HEK293 (cell line): ENCODE measurements around the gene OBSL1.
A peak's percentile ranks its signal among the peaks of the same experiment; 100 is the strongest.

Experiments
- BCL11A ChIP-seq: fragments of 450-650 bp; formaldehyde crosslinking; IDR thresholded peaks from 2 replicates; pipeline ENCODE4 v1.5.1; 2016; ENCODE audit warnings: low read depth, missing biosample characterization, missing genetic modification characterization
- MEIS1 ChIP-seq: sonication (generic); formaldehyde crosslinking; IDR thresholded peaks from 2 replicates; pipeline ENCODE4 v1.8.1; 2022; ENCODE audit warnings: missing genetic modification reagents, mild to moderate bottlenecking, borderline replicate concordance
- SP3 ChIP-seq: fragments of 450-650 bp; formaldehyde crosslinking; IDR thresholded peaks from 2 replicates; pipeline ENCODE4 v1.5.1; 2016; ENCODE audit warnings: missing biosample characterization, missing genetic modification characterization
- TCF7L2 ChIP-seq: IDR thresholded peaks from 2 replicates; pipeline ENCODE4 v1.6.1; 2011; ENCODE audit warnings: low read depth, mild to moderate bottlenecking, inconsistent platforms, low read length, moderate library complexity, borderline replicate concordance
- ZBTB8A ChIP-seq: fragments of 450-650 bp; formaldehyde crosslinking; IDR thresholded peaks from 2 replicates; pipeline ENCODE4 v1.5.1; 2016; ENCODE audit warnings: missing biosample characterization, missing genetic modification characterization
- ZNF155 ChIP-seq: fragments of 450-650 bp; formaldehyde crosslinking; IDR thresholded peaks from 2 replicates; pipeline ENCODE4 v1.5.1; 2016; ENCODE audit warnings: missing biosample characterization, missing genetic modification characterization
- ZNF211 ChIP-seq: fragments of 450-650 bp; formaldehyde crosslinking; IDR thresholded peaks from 2 replicates; pipeline ENCODE4 v1.5.1; 2016; ENCODE audit warnings: low read depth, missing biosample characterization, missing genetic modification characterization
- ZNF23 ChIP-seq: fragments of 450-650 bp; formaldehyde crosslinking; IDR thresholded peaks from 2 replicates; pipeline ENCODE4 v1.5.1; 2016; ENCODE audit warnings: missing biosample characterization, missing genetic modification characterization, borderline replicate concordance
- ZNF239 ChIP-seq: fragments of 450-650 bp; formaldehyde crosslinking; IDR thresholded peaks from 2 replicates; pipeline ENCODE4 v1.5.1; 2016; ENCODE audit warnings: missing biosample characterization, missing genetic modification characterization
- ZNF292 ChIP-seq: fragments of 450-650 bp; formaldehyde crosslinking; IDR thresholded peaks from 2 replicates; pipeline ENCODE4 v1.5.1; 2016; ENCODE audit warnings: low read depth, missing biosample characterization, missing genetic modification characterization, borderline replicate concordance
- ZNF335 ChIP-seq: fragments of 450-650 bp; formaldehyde crosslinking; conservative IDR thresholded peaks from 2 replicates; pipeline ENCODE4 v1.5.1; 2016; ENCODE audit warnings: missing biosample characterization, missing genetic modification characterization
- ZNF473 ChIP-seq: fragments of 450-650 bp; formaldehyde crosslinking; IDR thresholded peaks from 2 replicates; pipeline ENCODE4 v1.5.1; 2017; ENCODE audit warnings: missing biosample characterization, missing genetic modification characterization
- ZNF510 ChIP-seq: fragments of 450-650 bp; formaldehyde crosslinking; IDR thresholded peaks from 2 replicates; pipeline ENCODE4 v1.5.1; 2018; ENCODE audit warnings: mild to moderate bottlenecking, missing genetic modification characterization, missing biosample characterization; ENCODE audit not compliant: insufficient replicate concordance
- ZNF514 ChIP-seq: fragments of 450-650 bp; formaldehyde crosslinking; IDR thresholded peaks from 2 replicates; pipeline ENCODE4 v1.5.1; 2016; ENCODE audit warnings: missing biosample characterization, missing genetic modification characterization
- ZNF521 ChIP-seq: fragments of 450-650 bp; formaldehyde crosslinking; IDR thresholded peaks from 2 replicates; pipeline ENCODE4 v1.5.1; 2017; ENCODE audit warnings: missing biosample characterization, mild to moderate bottlenecking, missing genetic modification characterization
- ZNF747 ChIP-seq: fragments of 450-650 bp; formaldehyde crosslinking; IDR thresholded peaks from 2 replicates; pipeline ENCODE4 v1.5.1; 2016; ENCODE audit warnings: missing biosample characterization, missing genetic modification characterization
- ZSCAN16 ChIP-seq: fragments of 450-650 bp; formaldehyde crosslinking; IDR thresholded peaks from 2 replicates; pipeline ENCODE4 v1.5.1; 2016; ENCODE audit warnings: missing biosample characterization, missing genetic modification characterization
- ZXDB ChIP-seq: fragments of 450-650 bp; formaldehyde crosslinking; IDR thresholded peaks from 2 replicates; pipeline ENCODE4 v1.5.1; 2016; ENCODE audit warnings: missing biosample characterization, missing genetic modification characterization
- TF ChIP-seq, protein P1 (sequence below): fragments of 450-650 bp; formaldehyde crosslinking; optimal IDR thresholded peaks from 2 replicates; pipeline ENCODE3; 2016; ENCODE audit warnings: missing biosample characterization, mild to moderate bottlenecking, missing genetic modification characterization
- TF ChIP-seq, protein P2 (sequence below): fragments of 450-650 bp; formaldehyde crosslinking; IDR thresholded peaks from 2 replicates; pipeline ENCODE4 v1.5.1; 2016; ENCODE audit warnings: missing biosample characterization, missing genetic modification characterization, low read depth
- TF ChIP-seq, protein P3 (sequence below): fragments of 450-650 bp; formaldehyde crosslinking; IDR thresholded peaks from 2 replicates; pipeline ENCODE4 v1.5.1; 2016; ENCODE audit warnings: missing biosample characterization, missing genetic modification characterization, borderline replicate concordance

OBSL1 gene

DNA sequence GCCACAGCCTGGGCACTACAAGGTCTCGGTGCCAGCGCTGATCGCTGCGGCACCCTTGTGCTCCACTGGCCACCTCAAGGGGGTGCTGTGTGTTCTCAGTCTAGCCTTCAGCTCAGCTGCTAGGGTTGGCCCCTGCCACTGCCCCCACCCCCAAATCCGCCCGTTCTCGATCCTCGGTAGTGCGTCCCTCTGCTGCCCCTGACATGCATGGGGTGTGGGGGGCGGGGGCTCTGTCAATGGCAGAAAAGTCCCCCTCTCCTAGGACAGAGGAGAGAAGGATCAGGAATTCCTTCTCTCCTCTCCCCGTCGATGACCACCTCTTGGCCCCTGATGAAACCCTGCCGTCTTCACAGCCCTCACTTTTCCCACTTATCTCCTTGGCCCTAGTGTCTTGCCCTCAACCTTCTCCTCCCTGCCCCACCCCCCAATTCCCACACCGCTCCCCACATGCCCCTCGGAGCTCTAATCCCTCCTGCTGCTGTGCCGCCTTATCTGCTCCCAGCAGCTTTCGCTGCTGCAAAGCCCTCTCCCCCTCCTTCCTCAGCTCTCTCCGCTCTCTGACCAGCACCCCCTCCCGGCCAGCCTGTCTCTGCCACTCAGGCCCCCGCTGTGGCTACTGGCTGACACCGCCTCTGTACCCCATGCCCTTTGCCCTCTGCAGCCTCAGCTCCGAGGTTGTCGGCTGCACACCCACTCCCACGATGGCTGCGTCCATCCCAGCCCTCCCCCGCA is 61.4 kb downstream of the OBSL1 start (continued):
- TF ChIP-seq ZNF510 (tag by site-specific recombination) = no peak
- no peak for TF ChIP-seq ZNF473 (tag by site-specific recombination)
- peak; percentile 27; the same call in 1 of the 2 replicates for TF ChIP-seq ZBTB8A
- TF ChIP-seq, protein P1, sequence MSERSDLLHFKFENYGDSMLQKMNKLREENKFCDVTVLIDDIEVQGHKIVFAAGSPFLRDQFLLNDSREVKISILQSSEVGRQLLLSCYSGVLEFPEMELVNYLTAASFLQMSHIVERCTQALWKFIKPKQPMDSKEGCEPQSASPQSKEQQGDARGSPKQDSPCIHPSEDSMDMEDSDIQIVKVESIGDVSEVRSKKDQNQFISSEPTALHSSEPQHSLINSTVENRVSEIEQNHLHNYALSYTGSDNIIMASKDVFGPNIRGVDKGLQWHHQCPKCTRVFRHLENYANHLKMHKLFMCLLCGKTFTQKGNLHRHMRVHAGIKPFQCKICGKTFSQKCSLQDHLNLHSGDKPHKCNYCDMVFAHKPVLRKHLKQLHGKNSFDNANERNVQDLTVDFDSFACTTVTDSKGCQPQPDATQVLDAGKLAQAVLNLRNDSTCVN (tag by site-specific recombination) = no peak
- TF ChIP-seq ZNF211 (tag by site-specific recombination) = no peak
- peak; percentile 45 for TF ChIP-seq ZNF335
- TF ChIP-seq ZNF23 = no peak
- TF ChIP-seq ZNF239 (tag by site-specific recombination) = no peak
- no peak for TF ChIP-seq ZNF155 (tag by site-specific recombination)
- TF ChIP-seq, protein P2, sequence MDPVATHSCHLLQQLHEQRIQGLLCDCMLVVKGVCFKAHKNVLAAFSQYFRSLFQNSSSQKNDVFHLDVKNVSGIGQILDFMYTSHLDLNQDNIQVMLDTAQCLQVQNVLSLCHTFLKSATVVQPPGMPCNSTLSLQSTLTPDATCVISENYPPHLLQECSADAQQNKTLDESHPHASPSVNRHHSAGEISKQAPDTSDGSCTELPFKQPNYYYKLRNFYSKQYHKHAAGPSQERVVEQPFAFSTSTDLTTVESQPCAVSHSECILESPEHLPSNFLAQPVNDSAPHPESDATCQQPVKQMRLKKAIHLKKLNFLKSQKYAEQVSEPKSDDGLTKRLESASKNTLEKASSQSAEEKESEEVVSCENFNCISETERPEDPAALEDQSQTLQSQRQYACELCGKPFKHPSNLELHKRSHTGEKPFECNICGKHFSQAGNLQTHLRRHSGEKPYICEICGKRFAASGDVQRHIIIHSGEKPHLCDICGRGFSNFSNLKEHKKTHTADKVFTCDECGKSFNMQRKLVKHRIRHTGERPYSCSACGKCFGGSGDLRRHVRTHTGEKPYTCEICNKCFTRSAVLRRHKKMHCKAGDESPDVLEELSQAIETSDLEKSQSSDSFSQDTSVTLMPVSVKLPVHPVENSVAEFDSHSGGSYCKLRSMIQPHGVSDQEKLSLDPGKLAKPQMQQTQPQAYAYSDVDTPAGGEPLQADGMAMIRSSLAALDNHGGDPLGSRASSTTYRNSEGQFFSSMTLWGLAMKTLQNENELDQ = no peak
- no peak for TF ChIP-seq BCL11A (tag by site-specific recombination)
- no peak for TF ChIP-seq MEIS1 (CRISPR knock-in tag)
- TF ChIP-seq, protein P3, sequence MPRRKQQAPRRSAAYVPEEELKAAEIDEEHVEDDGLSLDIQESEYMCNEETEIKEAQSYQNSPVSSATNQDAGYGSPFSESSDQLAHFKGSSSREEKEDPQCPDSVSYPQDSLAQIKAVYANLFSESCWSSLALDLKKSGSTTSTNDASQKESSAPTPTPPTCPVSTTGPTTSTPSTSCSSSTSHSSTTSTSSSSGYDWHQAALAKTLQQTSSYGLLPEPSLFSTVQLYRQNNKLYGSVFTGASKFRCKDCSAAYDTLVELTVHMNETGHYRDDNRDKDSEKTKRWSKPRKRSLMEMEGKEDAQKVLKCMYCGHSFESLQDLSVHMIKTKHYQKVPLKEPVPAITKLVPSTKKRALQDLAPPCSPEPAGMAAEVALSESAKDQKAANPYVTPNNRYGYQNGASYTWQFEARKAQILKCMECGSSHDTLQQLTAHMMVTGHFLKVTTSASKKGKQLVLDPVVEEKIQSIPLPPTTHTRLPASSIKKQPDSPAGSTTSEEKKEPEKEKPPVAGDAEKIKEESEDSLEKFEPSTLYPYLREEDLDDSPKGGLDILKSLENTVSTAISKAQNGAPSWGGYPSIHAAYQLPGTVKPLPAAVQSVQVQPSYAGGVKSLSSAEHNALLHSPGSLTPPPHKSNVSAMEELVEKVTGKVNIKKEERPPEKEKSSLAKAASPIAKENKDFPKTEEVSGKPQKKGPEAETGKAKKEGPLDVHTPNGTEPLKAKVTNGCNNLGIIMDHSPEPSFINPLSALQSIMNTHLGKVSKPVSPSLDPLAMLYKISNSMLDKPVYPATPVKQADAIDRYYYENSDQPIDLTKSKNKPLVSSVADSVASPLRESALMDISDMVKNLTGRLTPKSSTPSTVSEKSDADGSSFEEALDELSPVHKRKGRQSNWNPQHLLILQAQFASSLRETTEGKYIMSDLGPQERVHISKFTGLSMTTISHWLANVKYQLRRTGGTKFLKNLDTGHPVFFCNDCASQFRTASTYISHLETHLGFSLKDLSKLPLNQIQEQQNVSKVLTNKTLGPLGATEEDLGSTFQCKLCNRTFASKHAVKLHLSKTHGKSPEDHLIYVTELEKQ (tag by site-specific recombination) = no peak
- TF ChIP-seq TCF7L2 = no peak
- TF ChIP-seq SP3 (tag by site-specific recombination) = 0 out of 2 replicates have a peak, but pooled peaks have one; percentile 29
- TF ChIP-seq ZNF747 (tag by site-specific recombination) = no peak
- no peak for TF ChIP-seq ZNF292 (tag by site-specific recombination)
- TF ChIP-seq ZXDB (tag by site-specific recombination) = peak; percentile 59
- no peak for TF ChIP-seq ZNF514 (tag by site-specific recombination)
- TF ChIP-seq ZSCAN16 (tag by site-specific recombination) = no peak
- no peak for TF ChIP-seq ZNF521 (tag by site-specific recombination)
